ENCODE measurements around the gene BAHCC1. TPM values are rescaled to one million over a fixed set of nuclear protein-coding genes. Genes with fewer than 3 reads are reported as not detected.

BAHCC1 gene
- total RNA-seq, 1 donor: 2.0 TPM

- H3K4me1 ChIP-seq (ENCODE audit: insufficient read depth, low read length): peaks cover 39% of the 10 kb centered on the region
- no peaks in the 10 kb centered on the region for H3K9me3 ChIP-seq (ENCODE audit: low read depth, low read length)
- H3K4me3 ChIP-seq (ENCODE audit: low read length): no peak overlapping the region
- H3K27me3 ChIP-seq (ENCODE audit: insufficient read depth, low read length): no peaks in the 10 kb centered on the region
Measured at GRCh38 chr17:81456091-81456490, 60.8 kb downstream of the BAHCC1 start.

- Histone ChIP-seq H3K9me3 (ENCODE audit: low read depth, low read length) (no peaks in the 10 kb centered on the region), H3K4me1 (ENCODE audit: insufficient read depth, low read length) (peaks cover 39% of the 10 kb centered on the region), H3K27me3 (ENCODE audit: insufficient read depth, low read length) (no peaks in the 10 kb centered on the region), H3K4me3 (ENCODE audit: low read length) (no peak overlapping the region)
Measured at GRCh38 chr17:81456798-81457197, 61.5 kb downstream of the BAHCC1 start.

GRCh38 chr17:81457401-81457800, 62.1 kb downstream of the BAHCC1 start:
- H3K27me3 ChIP-seq (ENCODE audit: insufficient read depth, low read length): no peaks in the 10 kb centered on the region
- H3K4me1 ChIP-seq (ENCODE audit: insufficient read depth, low read length): peaks cover 39% of the 10 kb centered on the region
- no peak overlapping the region for H3K4me3 ChIP-seq (ENCODE audit: low read length)
- no peaks in the 10 kb centered on the region for H3K9me3 ChIP-seq (ENCODE audit: low read depth, low read length)

GRCh38 chr17:81457917-81458555, 62.8 kb downstream of the BAHCC1 start:
- Histone ChIP-seq H3K4me1 (ENCODE audit: insufficient read depth, low read length) (peaks cover 39% of the 10 kb centered on the region), H3K27me3 (ENCODE audit: insufficient read depth, low read length) (no peaks in the 10 kb centered on the region), H3K9me3 (ENCODE audit: low read depth, low read length) (no peaks in the 10 kb centered on the region), H3K4me3 (ENCODE audit: low read length) (no peak overlapping the region)

GRCh38 chr17:81458628-81459027, 63.4 kb downstream of the BAHCC1 start:
- no peak overlapping the region for H3K4me3 ChIP-seq (ENCODE audit: low read length)
- no peaks in the 10 kb centered on the region for H3K27me3 ChIP-seq (ENCODE audit: insufficient read depth, low read length)
- H3K9me3 ChIP-seq (ENCODE audit: low read depth, low read length): no peaks in the 10 kb centered on the region
- peaks cover 33% of the 10 kb centered on the region for H3K4me1 ChIP-seq (ENCODE audit: insufficient read depth, low read length)

- Histone ChIP-seq H3K4me3 (ENCODE audit: low read length) (no peak overlapping the region), H3K4me1 (ENCODE audit: insufficient read depth, low read length) (peaks cover 27% of the 10 kb centered on the region), H3K27me3 (ENCODE audit: insufficient read depth, low read length) (no peaks in the 10 kb centered on the region), H3K9me3 (ENCODE audit: low read depth, low read length) (no peaks in the 10 kb centered on the region)
Measured at GRCh38 chr17:81459224-81459623, 64.0 kb downstream of the BAHCC1 start.

- no peaks in the 10 kb centered on the region for H3K9me3 ChIP-seq (ENCODE audit: low read depth, low read length)
- no peak overlapping the region for H3K4me3 ChIP-seq (ENCODE audit: low read length)
- peaks cover 23% of the 10 kb centered on the region for H3K4me1 ChIP-seq (ENCODE audit: insufficient read depth, low read length)
- H3K27me3 ChIP-seq (ENCODE audit: insufficient read depth, low read length): no peaks in the 10 kb centered on the region
Measured at GRCh38 chr17:81459864-81460263, 64.6 kb downstream of the BAHCC1 start.

- Histone ChIP-seq H3K4me3 (ENCODE audit: low read length) (no peak overlapping the region), H3K9me3 (ENCODE audit: low read depth, low read length) (no peaks in the 10 kb centered on the region), H3K27me3 (ENCODE audit: insufficient read depth, low read length) (no peaks in the 10 kb centered on the region), H3K4me1 (ENCODE audit: insufficient read depth, low read length) (peaks cover 12% of the 10 kb centered on the region)
Measured at GRCh38 chr17:81460856-81461460, 65.7 kb downstream of the BAHCC1 start.

GRCh38 chr17:81461607-81462500, 66.6 kb downstream of the BAHCC1 start:
- Histone ChIP-seq H3K4me1 (ENCODE audit: insufficient read depth, low read length) (peaks cover 7% of the 10 kb centered on the region), H3K27me3 (ENCODE audit: insufficient read depth, low read length) (no peaks in the 10 kb centered on the region), H3K9me3 (ENCODE audit: low read depth, low read length) (no peaks in the 10 kb centered on the region), H3K4me3 (ENCODE audit: low read length) (no peak overlapping the region)

- Histone ChIP-seq H3K27me3 (ENCODE audit: insufficient read depth, low read length) (no peaks in the 10 kb centered on the region), H3K4me3 (ENCODE audit: low read length) (no peak overlapping the region), H3K9me3 (ENCODE audit: low read depth, low read length) (no peaks in the 10 kb centered on the region)
Measured at GRCh38 chr17:81462506-81463125, 67.4 kb downstream of the BAHCC1 start.

GRCh38 chr17:81463506-81463905, 68.2 kb downstream of the BAHCC1 start:
- no peaks in the 10 kb centered on the region for H3K27me3 ChIP-seq (ENCODE audit: insufficient read depth, low read length)
- H3K9me3 ChIP-seq (ENCODE audit: low read depth, low read length): no peaks in the 10 kb centered on the region
- H3K4me3 ChIP-seq (ENCODE audit: low read length): no peak overlapping the region
- peaks cover 7% of the 10 kb centered on the region for H3K4me1 ChIP-seq (ENCODE audit: insufficient read depth, low read length)

More at GRCh38 chr17:81462506-81463125, 67.4 kb downstream of the BAHCC1 start:
- peaks cover 7% of the 10 kb centered on the region for H3K4me1 ChIP-seq (ENCODE audit: insufficient read depth, low read length)

GRCh38 chr17:81464586-81464985, 69.3 kb downstream of the BAHCC1 start:
- Histone ChIP-seq H3K4me1 (ENCODE audit: insufficient read depth, low read length) (peaks cover 7% of the 10 kb centered on the region), H3K9me3 (ENCODE audit: low read depth, low read length) (no peaks in the 10 kb centered on the region), H3K4me3 (ENCODE audit: low read length) (no peak overlapping the region), H3K27me3 (ENCODE audit: insufficient read depth, low read length) (no peaks in the 10 kb centered on the region)

GRCh38 chr17:81465910-81466309, 70.7 kb downstream of the BAHCC1 start:
- H3K4me1 ChIP-seq (ENCODE audit: insufficient read depth, low read length): no peaks in the 10 kb centered on the region
- no peaks in the 10 kb centered on the region for H3K9me3 ChIP-seq (ENCODE audit: low read depth, low read length)
- H3K27me3 ChIP-seq (ENCODE audit: insufficient read depth, low read length): no peaks in the 10 kb centered on the region
- H3K4me3 ChIP-seq (ENCODE audit: low read length): no peak overlapping the region

GRCh38 chr17:81466564-81467472, 71.6 kb downstream of the BAHCC1 start:
- H3K4me1 ChIP-seq (ENCODE audit: insufficient read depth, low read length): no peaks in the 10 kb centered on the region
- no peak overlapping the region for H3K4me3 ChIP-seq (ENCODE audit: low read length)
- no peaks in the 10 kb centered on the region for H3K9me3 ChIP-seq (ENCODE audit: low read depth, low read length)
- H3K27me3 ChIP-seq (ENCODE audit: insufficient read depth, low read length): no peaks in the 10 kb centered on the region

All from mononuclear cell (primary cell).